ENCODE measurements around the gene HPX.

Gene HPX

GRCh38 chr11:6488342-6488741 lies 47.6 kb upstream of the HPX start:
- no peaks in the 10 kb centered on the region for H3K27me3 ChIP-seq (ENCODE audit: insufficient read depth, poor library complexity, severe bottlenecking)
- no peak for TF ChIP-seq POLR2AphosphoS5 (IDR thresholded peaks at IDR 0.05; ENCODE audit: low read depth)
- no peak for TF ChIP-seq SPI1 (IDR thresholded peaks at IDR 0.05; ENCODE audit: borderline replicate concordance, low read depth)
- no peak for TF ChIP-seq REST (IDR thresholded peaks at IDR 0.05; ENCODE audit: insufficient replicate concordance, low read depth)
- no peak for TF ChIP-seq CTCF (IDR thresholded peaks at IDR 0.05; ENCODE audit: insufficient read depth, low read length)
- no peak for TF ChIP-seq GABPA (IDR thresholded peaks at IDR 0.05; ENCODE audit: low read depth)
- DNase-seq (ENCODE audit: low read depth in 1 of 2, low spot score in 1 of 2): no peak

DNA sequence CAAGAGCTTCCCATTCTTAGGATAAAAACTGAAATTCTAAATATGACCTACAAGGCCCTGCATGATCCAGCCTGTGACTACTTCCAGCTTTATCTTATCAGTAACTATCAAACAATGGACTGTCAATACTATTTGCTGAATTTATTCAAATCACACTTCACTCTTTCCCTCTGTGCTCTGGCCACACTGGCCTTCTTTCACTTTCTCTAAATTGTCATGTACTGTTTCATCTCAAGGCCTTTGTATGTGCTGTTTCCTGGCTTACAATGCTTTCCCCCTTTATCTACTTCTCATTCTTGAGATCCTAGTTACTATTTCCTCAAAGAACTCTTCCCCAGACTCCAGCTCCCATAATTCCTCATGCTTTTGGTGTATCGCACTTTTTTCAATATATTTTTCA lies 46.2 kb upstream of the HPX start:
- Histone ChIP-seq H3K27me3 (ENCODE audit: insufficient read depth, poor library complexity, severe bottlenecking) (no peaks in the 10 kb centered on the region), H3K27ac (replicated peaks) (no peak overlapping the region), H3K4me3 (replicated peaks; ENCODE audit: insufficient read depth, low read length) (no peak overlapping the region)
- DNase-seq (ENCODE audit: low read depth in 1 of 2, low spot score in 1 of 2): no peak
- TF ChIP-seq SPI1 (IDR thresholded peaks at IDR 0.05; ENCODE audit: borderline replicate concordance, low read depth): no peak
- no peak for TF ChIP-seq CTCF (IDR thresholded peaks at IDR 0.05; ENCODE audit: insufficient read depth, low read length)
- no peak for TF ChIP-seq GABPA (IDR thresholded peaks at IDR 0.05; ENCODE audit: low read depth)
- no peak for TF ChIP-seq POLR2AphosphoS5 (IDR thresholded peaks at IDR 0.05; ENCODE audit: low read depth)
- no peak for TF ChIP-seq REST (IDR thresholded peaks at IDR 0.05; ENCODE audit: insufficient replicate concordance, low read depth)

More at GRCh38 chr11:6488342-6488741, 47.6 kb upstream of the HPX start:
- H3K4me3 ChIP-seq (replicated peaks; ENCODE audit: insufficient read depth, low read length): no peak overlapping the region
- H3K27ac ChIP-seq (replicated peaks): no peak overlapping the region

GRCh38 chr11:6486256-6486655 lies 45.5 kb upstream of the HPX start:
- Histone ChIP-seq H3K27me3 (ENCODE audit: insufficient read depth, poor library complexity, severe bottlenecking) (no peaks in the 10 kb centered on the region), H3K4me3 (replicated peaks; ENCODE audit: insufficient read depth, low read length) (no peak overlapping the region), H3K27ac (replicated peaks) (no peak overlapping the region)
- DNase-seq (ENCODE audit: low read depth in 1 of 2, low spot score in 1 of 2): no peak
- no peak for TF ChIP-seq GABPA (IDR thresholded peaks at IDR 0.05; ENCODE audit: low read depth)
- TF ChIP-seq REST (IDR thresholded peaks at IDR 0.05; ENCODE audit: insufficient replicate concordance, low read depth): no peak
- no peak for TF ChIP-seq POLR2AphosphoS5 (IDR thresholded peaks at IDR 0.05; ENCODE audit: low read depth)
- no peak for TF ChIP-seq SPI1 (IDR thresholded peaks at IDR 0.05; ENCODE audit: borderline replicate concordance, low read depth)
- no peak for TF ChIP-seq CTCF (IDR thresholded peaks at IDR 0.05; ENCODE audit: insufficient read depth, low read length)
